Stimulated activated CD4-positive, alpha-beta T cell treated with anti-CD3 and anti-CD28 coated beads, Interleukin-15, amount 100 ng/mL, for 48 hours (primary cell): ENCODE results near the gene THEMIS.

Source experiments
- DNase-seq, 2 donors: peaks; one replicate each; pipeline ENCODE4 v3.0.0-alpha.2; 2020; ENCODE audit warnings: low read depth in 2 of 2

The THEMIS gene

GRCh38 chr6:127859956-127860355 lies 40.9 kb downstream of the THEMIS start:
- no peak for DNase-seq

DNA sequence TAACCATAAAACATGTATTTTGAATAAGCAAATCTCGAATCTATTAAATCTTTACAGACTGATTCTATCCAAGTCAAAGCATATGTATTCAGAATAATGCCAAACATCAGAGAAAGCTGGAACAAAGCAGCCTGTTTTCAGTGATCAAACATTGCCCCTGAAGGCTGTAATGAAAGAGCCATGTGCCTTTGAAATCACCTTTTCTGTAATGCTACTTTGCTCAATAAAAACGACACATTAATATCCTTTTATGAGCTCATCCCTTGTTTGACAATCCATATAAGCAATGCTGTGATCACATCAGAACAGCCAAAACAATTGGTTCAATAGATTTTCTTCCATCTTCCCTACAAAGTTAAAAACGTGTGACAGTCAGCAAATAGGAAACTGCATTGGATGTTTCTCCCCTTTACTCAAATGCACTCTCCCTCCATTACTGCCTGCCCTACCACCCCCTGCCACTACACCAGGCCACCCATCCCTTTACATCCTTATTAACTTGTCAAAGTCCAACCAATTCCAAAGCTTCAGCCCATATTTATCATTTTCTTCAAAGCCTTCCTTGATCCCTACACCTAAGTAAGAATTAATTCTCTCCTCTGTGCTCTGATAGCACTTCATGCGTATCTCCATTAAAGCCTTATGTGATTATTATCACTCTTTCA lies 42.0 kb downstream of the THEMIS start:
- DNase-seq: no peak

DNA sequence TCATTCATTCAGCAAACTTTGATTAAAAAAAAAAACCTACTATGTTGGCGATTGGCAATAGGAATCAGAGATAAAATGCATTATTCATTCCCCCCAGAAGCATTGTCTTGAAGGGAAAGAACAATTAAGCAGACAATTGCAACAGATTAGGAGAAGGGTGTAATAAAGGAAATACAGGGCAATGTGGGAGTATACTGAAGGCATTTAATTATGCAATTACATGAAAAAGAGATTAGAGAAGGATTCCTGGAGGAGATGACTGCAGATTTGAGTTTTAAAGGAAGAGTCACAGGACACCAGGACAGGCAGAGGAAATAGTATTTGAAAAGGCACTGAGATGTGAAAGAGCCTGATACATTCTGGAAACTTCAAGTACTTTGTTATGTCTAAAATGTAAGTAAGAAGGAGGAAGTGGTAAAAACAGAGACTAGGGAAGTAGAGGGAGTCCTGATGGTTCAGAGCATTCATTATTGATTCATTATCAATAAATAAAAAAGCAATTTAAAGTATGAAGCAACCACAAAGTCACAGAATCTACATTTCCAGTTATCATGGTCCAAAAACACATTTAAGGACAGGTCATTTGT lies 43.7 kb downstream of the THEMIS start:
- no peak for DNase-seq

DNA sequence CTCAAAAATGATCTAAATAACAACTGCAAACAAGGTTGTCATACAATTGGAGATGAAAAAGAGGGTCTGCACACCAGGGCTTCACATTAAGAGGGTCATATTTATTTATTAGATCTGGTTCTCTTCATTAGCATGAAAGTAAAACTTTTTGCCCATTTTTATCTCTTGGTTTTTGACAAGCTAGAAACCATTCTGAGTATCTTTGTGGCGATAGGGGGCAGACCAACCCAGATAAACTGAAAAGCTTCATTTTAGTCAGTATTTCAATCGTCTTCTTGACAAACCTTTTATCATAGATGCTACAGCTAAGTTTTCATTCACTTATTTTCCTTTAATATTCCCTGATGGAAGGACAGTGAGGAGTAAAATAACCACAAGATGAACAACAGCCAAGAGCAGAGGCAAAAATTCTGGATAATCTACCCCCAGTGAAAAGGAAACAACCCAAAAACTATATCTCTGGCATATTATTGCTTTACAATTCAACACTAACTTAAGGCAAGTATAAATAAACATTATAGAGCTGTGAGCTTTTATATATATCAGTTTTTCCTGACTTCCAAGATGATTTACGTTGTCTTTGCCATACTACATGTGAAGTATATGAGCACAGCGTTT lies 45.2 kb downstream of the THEMIS start:
- no peak for DNase-seq

- DNase-seq: no peak
Observed at GRCh38 chr6:127854009-127854408, 46.8 kb downstream of the THEMIS start.

GRCh38 chr6:127851197-127851596 lies 49.7 kb downstream of the THEMIS start:
- no peak for DNase-seq

DNA sequence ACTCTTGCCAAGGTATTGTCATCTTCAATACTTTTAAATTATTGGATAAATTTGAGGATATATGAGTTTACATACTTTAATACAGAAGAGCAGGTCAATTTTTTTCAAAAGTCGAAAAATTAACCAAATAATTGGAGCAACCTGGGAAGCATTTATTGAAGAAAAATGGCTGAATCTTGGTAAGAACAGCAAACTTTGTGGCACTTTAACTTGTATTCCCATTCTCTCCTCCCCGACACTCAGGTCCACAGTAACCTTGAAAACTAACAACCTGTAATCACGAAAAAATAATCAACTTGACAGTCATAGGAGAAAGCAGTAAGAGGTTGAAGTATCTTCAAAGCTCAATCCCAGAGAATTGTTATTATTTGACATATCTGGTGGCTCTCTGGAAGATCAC lies 55.6 kb downstream of the THEMIS start:
- no peak for DNase-seq

DNA sequence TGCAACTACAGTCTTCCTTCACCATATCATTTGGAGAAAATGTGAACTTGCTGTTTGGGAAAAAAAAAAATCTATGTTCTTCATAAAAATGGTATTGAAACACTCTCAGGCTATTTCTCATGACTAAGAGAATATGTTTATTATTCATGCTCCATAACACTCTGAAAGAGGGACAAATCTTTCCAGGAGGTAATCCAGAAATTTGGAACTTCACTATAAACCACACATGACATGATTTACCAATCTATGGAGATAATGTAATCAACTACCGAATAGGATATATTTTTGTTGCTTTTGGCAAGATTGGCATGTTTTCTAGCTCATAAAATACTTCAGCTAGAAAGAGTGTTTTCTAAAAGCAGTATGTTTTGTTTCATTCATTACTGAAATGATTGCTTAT lies 56.3 kb downstream of the THEMIS start:
- DNase-seq: no peak

- no peak for DNase-seq
Observed at GRCh38 chr6:127843582-127843981, 57.3 kb downstream of the THEMIS start.

DNA sequence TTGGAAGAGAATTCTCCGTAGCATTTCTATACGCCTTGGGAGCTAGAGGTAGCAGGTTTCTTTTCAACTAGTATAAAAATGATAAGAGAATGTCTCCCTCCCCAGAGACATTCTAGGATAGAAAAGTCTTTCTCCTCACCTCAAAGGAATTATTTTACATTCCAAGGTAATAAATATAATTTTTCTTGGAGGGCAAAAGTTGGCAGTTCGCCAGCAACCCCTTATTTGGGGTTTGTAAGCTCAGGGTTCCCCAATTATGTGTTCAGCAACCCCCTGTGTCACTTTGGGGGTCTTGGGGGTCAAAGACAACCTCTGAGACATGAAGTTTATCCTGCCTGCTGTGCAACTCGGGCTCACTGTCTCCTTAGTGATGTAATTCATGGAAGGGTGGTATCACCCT lies 58.3 kb downstream of the THEMIS start:
- no peak for DNase-seq

GRCh38 chr6:127841811-127842210 lies 59.0 kb downstream of the THEMIS start:
- no peak for DNase-seq

- no peak for DNase-seq
Observed at GRCh38 chr6:127834136-127834535, 66.7 kb downstream of the THEMIS start.

- no peak for DNase-seq
Observed at GRCh38 chr6:127833336-127833735, 67.5 kb downstream of the THEMIS start.

- no peak for DNase-seq
Observed at GRCh38 chr6:127832381-127832780, 68.5 kb downstream of the THEMIS start.

DNA sequence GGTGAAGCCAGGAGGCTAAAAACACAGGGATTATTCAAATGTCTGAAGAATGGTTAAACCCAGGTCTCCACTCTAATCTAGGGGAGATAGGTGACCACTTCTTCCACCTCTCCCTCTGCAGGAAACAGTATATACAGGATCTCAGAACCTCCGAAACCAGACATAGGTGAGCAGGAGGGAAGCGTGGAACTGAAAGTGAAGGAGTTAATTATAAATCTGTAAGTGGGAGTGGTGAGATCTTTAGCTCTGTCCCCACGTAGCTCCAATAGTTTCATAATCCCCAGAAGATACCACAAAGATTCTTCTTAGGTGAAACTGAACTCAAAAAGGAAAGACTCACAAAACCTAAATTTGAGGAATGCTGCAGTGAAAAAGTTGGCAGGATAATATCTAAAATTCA lies 76.8 kb downstream of the THEMIS start:
- DNase-seq: no peak

GRCh38 chr6:127821431-127821830 lies 79.4 kb downstream of the THEMIS start:
- no peak for DNase-seq

DNA sequence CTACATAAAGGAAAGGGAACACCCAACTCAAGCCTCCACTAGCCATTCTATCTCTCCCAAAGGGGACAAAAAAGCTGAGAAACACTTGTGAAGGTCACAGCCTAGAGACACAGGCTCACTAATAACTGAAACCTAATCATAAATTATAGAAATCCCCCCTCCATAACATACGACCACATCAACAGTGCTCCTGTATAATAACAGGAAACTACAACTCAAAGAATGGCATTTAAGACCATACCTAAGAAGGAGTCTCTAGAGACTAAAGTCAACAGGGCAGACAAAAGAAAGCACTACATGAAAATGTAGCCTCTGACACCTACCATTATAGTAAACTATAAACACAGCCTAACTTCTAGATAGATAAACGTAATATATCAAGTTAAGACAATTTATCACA lies 82.7 kb downstream of the THEMIS start:
- DNase-seq: no peak

GRCh38 chr6:127816643-127817042 lies 84.2 kb downstream of the THEMIS start:
- no peak for DNase-seq

DNA sequence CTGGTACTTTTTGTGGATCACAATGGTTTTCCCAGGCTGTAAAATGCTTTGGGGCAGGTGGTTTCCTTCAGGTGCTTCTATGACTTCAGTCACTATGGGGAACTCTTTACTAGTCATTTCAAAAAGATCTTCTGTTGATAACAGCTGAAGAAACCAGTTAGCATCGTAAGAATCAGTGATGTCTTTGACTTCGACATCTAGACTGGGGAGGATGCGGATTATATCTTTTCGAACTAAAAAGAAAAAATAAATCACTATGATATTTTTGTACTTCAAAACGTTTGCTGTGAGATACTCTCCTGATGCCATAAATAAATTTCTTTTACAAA lies 87.2 kb downstream of the THEMIS start:
- no peak for DNase-seq

DNA sequence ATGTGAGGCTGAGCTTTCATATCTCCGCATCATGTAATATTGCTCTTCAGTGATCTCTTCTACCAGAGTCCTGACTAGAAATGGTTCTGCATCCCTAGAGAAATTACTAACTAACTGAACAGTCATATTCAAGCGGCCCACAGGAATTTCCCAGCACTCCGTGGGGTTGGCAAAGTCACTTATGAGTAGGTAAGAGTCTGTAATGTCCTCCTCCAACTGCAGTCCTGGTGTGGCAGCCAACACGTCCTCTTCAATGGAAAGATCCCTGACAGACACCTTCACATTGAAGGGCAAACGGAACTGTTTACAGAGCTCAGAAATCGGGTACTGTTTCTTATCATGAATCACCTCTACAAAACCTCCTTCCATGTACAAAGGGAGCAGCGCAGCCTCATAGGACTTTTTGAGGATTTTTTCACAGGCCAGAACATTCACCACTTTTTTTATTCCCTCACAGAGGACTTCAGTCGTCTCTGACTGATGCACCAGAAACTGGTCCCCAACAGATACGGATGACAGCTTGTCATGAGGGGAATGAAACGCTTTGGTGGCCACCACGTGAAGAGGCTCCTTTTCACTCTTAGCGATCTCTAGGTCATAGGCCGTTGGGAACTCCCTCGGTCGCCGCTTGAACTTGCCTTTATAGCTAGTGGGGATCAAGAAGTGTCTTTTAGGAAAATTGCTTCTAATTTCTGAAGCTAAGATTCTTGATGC lies 87.7 kb downstream of the THEMIS start:
- DNase-seq: peak; percentile 20 to 38

GRCh38 chr6:127811900-127812570 lies 88.8 kb downstream of the THEMIS start:
- no peak for DNase-seq

DNA sequence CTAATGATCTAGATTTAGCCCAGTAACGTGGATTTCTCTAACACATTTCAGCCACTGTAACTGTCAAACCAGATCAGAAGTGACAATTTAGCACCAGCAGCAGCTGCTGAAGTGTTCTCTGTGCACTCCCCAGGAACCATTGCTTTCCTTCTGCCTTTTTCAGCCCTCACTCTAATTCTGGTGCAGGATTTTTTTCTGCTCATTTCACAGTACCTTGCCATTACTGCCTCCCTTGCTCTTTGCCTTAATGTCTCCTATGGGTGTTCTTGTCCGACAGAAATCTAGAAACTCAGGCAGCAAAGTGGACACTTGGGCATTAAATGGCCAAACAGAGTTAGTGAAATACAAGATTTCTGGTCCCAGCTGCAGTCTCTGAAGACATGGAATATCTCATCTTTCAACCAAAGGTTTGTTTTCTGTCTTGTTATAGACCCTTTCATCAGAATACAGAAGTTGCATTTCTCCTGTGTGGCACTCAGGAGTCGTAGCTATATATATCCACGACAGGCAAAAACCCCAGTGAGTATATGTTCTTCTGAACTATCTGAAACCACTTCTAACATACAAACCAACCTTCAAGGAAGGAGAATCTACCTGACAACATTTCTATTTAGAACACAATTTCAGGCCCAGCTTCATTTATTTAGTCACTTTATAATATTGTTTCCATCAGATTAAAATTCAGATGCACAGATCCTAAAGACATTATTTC lies 92.9 kb downstream of the THEMIS start:
- DNase-seq: no peak
